Neural crest cell (in vitro differentiated cells): Measurements from ENCODE around the gene PCGF1. TPM values are rescaled to one million over a fixed set of nuclear protein-coding genes. Genes with fewer than 3 reads are reported as not detected.

Source experiments
- DNase-seq: peaks from one replicate; pipeline ENCODE4 v3.0.0; 2021; ENCODE audit warnings: low read depth, mixed read lengths, low spot score
- H3K27ac Mint-ChIP-seq: one replicate; pipeline ENCODE4 v1.8.0; 2021; ENCODE audit warnings: mild to moderate bottlenecking, mixed read lengths; ENCODE audit not compliant: unreplicated experiment
- H3K27me3 Mint-ChIP-seq: 2 replicates; pipeline ENCODE4 v1.8.0; 2021; ENCODE audit warnings: low read depth, mild to moderate bottlenecking, mixed read lengths
- H3K36me3 Mint-ChIP-seq: 2 replicates; pipeline ENCODE4 v1.8.0; 2021; ENCODE audit warnings: low read depth, mild to moderate bottlenecking, mixed read lengths
- H3K4me1 Mint-ChIP-seq: 2 replicates; pipeline ENCODE4 v1.8.0; 2021; ENCODE audit warnings: mixed read lengths
- H3K4me3 Mint-ChIP-seq: one replicate; pipeline ENCODE4 v1.8.0; 2021; ENCODE audit warnings: mild to moderate bottlenecking, mixed read lengths
- H3K9me3 Mint-ChIP-seq: 2 replicates; pipeline ENCODE4 v1.8.0; 2021; ENCODE audit warnings: mixed read lengths
- CTCF ChIP-seq: fragments of 200-600 bp; sonication (generic); conservative IDR thresholded peaks from 2 replicates; pipeline ENCODE4 v1.5.0; 2021; ENCODE audit warnings: antibody characterized with exemption, mild to moderate bottlenecking
- total RNA-seq: library from RNA; stranded (reverse); gene quantifications from 2 replicates; pipeline ENCODE4 v1.2.1, GENCODE V29; 2021

PCGF1 gene
- total RNA-seq, 1 donor from 2014 or later, result 30.0 TPM

- Mint-ChIP-seq H3K4me1 (peaks cover 24% of the 10 kb centered on the region), H3K27ac (no peak overlapping the region), H3K36me3 (peaks cover 3% of the 10 kb centered on the region), H3K4me3 (no peak overlapping the region), H3K9me3 (no peaks in the 10 kb centered on the region), H3K27me3 (no peaks in the 10 kb centered on the region)
- no peak for TF ChIP-seq CTCF
- no peak for DNase-seq
Observed at GRCh38 chr2:74535440-74535965, 28.0 kb upstream of the PCGF1 start.

GRCh38 chr2:74534411-74534810, 26.9 kb upstream of the PCGF1 start:
- Mint-ChIP-seq H3K36me3 (peaks cover 3% of the 10 kb centered on the region), H3K27me3 (no peaks in the 10 kb centered on the region), H3K4me1 (peaks cover 25% of the 10 kb centered on the region), H3K4me3 (no peak overlapping the region), H3K9me3 (no peaks in the 10 kb centered on the region), H3K27ac (no peak overlapping the region)
- DNase-seq, result no peak
- TF ChIP-seq CTCF, result no peak

DNA sequence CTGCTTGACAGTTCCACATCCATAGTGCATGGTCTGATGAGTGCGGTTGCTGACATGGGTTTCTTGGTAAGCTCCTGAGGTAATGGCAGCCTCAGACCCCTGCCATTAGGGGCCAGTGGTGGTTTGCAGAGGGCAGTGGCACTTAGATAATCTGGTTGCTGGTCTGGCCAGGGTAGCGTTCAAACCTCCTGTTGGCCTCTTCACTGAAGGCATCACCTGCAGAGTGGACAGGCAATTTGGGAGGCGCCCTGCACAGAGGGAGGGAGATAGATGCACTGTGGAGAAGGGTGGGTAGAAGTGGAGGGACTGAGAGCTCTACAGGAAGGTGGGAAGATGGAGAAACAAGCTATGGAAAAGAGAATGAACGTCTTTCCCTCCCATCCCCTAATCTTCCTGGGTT, 26.0 kb upstream of the PCGF1 start:
- no peak for DNase-seq
- no peak for TF ChIP-seq CTCF
- H3K9me3 Mint-ChIP-seq, result no peaks in the 10 kb centered on the region
- peak overlapping the region; percentile 57 for H3K27ac Mint-ChIP-seq
- H3K27me3 Mint-ChIP-seq, result no peaks in the 10 kb centered on the region
- peaks cover 32% of the 10 kb centered on the region for H3K4me1 Mint-ChIP-seq
- H3K36me3 Mint-ChIP-seq, result peaks cover 3% of the 10 kb centered on the region
- H3K4me3 Mint-ChIP-seq, result peak overlapping the region; percentile 70

DNA sequence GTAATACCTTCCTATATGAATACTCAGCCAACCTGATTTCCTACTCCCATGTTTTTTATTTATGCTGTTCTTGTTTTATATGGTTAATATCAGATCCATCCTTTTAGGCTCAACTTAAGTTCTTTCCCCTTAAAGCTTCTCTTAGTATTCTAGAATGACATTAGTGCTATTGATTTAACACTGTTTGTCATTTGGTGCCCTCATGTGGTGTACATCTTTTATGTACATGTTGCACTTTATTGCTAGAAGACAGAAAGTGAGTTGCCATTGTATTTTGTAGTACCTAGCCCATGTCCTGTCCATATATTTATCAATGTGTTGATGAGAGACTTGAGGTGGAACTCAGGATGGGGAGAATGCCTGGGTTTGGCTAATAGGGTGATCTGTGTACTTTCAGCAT, 24.7 kb upstream of the PCGF1 start:
- Mint-ChIP-seq H3K9me3 (no peaks in the 10 kb centered on the region), H3K27ac (no peak overlapping the region), H3K4me3 (peak overlapping the region; percentile 98), H3K27me3 (no peaks in the 10 kb centered on the region), H3K36me3 (peaks cover 5% of the 10 kb centered on the region), H3K4me1 (peaks cover 39% of the 10 kb centered on the region)
- DNase-seq, result no peak
- no peak for TF ChIP-seq CTCF

DNA sequence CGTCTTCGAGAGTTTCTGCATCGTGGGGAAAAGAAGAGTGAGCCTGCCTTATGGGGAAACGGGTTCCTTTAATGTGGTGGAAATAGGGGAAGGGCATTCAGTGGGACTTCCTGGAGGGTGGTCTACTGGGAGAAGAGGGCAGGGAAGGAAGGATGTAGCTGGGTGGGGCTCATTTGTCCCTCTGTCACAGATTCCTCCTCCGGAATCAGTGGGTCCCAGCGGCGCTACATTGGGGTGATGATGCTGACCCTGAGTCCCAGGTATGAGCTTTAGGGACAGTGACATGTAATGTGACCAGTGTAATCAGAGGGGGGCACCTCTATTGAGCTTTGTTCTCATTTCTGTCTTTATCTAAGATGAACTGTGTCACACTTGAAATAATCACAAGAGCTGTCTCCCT, 24.2 kb upstream of the PCGF1 start:
- peak overlapping the region; percentile 98 for H3K4me3 Mint-ChIP-seq
- no peaks in the 10 kb centered on the region for H3K9me3 Mint-ChIP-seq
- H3K36me3 Mint-ChIP-seq, result peaks cover 10% of the 10 kb centered on the region
- DNase-seq, result no peak
- peaks cover 2% of the 10 kb centered on the region for H3K27me3 Mint-ChIP-seq
- H3K27ac Mint-ChIP-seq, result no peak overlapping the region
- no peak for TF ChIP-seq CTCF
- H3K4me1 Mint-ChIP-seq, result peaks cover 39% of the 10 kb centered on the region
